ENCODE data around the gene DDX42.
"Not testable (repeated sequence)": the region's sequence is repeated elsewhere in the genome, so short reads cannot be mapped to it uniquely, and the experiment has no call there.

The DDX42 gene

DNA sequence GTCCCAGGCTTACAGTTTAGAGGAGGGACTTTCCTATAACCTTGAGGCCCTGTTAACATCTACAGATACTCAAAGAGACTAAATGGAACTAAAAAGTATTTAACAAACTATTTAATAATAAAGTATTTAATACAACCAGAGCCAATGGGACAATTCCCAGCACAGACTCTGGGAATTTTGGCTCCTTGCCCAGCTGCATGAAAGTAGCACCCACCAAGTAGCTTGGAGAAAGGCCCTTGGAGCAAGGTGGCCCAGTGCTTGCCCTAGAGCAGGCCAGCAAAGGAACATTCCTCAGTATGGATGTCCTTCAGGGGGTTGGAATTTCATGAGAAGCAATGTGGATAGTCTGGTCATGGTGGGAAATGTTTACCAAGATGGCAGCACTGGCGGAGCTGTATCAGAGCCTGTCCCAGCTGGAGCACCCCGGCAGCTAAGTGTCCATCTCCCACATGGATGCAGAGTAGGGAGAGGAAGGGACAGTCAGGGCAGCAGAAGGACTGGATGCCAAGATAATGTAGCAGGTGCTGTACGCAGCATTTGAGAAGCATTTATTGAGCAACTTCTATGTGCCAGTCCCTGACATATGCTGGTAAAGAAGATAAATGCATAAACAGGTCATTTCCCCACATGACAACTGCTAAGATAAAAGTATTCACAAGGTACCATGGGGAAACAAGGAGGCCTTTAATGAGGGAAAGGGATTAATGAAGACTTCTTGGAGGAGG lies 73.7 kb downstream of the DDX42 start:
- DNase-seq (ENCODE audit: low read depth) = no peak
- TF ChIP-seq, protein P1, sequence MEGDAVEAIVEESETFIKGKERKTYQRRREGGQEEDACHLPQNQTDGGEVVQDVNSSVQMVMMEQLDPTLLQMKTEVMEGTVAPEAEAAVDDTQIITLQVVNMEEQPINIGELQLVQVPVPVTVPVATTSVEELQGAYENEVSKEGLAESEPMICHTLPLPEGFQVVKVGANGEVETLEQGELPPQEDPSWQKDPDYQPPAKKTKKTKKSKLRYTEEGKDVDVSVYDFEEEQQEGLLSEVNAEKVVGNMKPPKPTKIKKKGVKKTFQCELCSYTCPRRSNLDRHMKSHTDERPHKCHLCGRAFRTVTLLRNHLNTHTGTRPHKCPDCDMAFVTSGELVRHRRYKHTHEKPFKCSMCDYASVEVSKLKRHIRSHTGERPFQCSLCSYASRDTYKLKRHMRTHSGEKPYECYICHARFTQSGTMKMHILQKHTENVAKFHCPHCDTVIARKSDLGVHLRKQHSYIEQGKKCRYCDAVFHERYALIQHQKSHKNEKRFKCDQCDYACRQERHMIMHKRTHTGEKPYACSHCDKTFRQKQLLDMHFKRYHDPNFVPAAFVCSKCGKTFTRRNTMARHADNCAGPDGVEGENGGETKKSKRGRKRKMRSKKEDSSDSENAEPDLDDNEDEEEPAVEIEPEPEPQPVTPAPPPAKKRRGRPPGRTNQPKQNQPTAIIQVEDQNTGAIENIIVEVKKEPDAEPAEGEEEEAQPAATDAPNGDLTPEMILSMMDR (IDR thresholded peaks at IDR 0.05; ENCODE audit: control insufficient read depth, extremely low read depth, insufficient read depth) = no peak
- H3K4me3 ChIP-seq (ENCODE audit: low read depth, low read length) = no peak overlapping the region

DNA sequence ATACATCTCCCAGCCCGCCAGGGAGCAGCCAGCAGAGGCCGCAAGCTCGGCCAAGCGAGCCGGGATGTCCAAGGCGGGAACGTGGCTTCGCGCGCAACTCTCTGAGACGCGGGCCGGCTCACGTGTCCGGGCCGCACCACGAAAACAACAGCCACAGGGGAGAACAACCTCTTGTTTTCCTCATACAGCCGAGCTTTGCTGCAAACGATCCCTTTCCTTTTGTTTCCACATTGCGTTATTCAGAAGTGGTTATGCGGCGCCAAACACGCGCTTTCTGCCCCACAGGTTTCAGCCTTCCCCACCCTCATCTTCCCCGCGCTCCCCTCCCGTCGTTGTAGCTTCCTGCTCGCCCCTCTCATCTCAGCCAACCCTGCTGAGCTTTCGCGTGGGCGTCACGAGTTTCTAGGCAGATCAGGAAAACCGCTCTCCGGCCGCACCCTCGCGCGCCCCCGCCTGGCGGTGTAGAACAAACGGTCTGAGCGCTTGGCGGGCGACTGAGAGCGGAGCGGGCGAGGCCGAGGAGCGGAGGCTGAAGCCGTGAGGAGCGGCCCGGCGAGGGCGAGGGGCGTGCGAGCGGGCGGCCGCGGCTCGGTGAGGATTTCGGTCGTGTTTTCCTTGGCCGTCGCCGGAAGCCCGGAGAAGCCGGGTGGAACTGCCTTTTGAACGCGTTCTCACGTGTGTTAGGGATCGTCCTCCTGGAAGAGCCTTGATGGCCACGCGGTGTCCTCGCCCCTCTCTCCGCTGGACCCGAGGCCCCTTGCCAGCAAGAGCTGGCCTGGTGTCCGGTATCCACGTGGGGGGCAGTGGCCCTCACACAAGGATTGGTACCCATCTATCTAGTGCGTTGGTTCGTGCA lies 75.1 kb downstream of the DDX42 start:
- H3K4me3 ChIP-seq (ENCODE audit: low read depth, low read length) = no peak overlapping the region
- TF ChIP-seq, protein P1 (IDR thresholded peaks at IDR 0.05; ENCODE audit: control insufficient read depth, extremely low read depth, insufficient read depth) = 0 out of 2 replicates have a peak, but pooled peaks have one; percentile 17
- no peak for DNase-seq (ENCODE audit: low read depth)

DNA sequence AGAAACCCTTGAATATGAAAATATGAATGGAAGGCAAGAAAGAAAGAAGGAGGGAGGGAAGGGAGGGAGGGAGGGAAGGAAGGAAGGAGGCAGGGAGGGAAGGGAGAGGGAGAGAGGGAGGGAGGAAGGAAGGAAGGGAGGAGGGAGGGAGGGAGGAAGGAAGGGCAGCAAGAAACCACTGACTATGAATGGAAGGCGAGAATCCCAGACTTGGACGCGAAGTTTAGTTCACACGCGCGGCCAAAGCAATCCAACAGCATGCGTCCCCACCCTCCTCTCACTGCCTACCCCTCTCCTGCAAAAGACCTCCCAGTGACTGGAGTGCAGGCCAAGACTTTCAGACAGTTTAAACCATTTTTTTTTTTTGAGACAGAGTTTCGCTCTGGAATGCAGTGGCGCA lies 76.4 kb downstream of the DDX42 start:
- no peak for DNase-seq (ENCODE audit: low read depth)
- H3K4me3 ChIP-seq (ENCODE audit: low read depth, low read length) = no peak overlapping the region
- TF ChIP-seq, protein P1 (IDR thresholded peaks at IDR 0.05; ENCODE audit: control insufficient read depth, extremely low read depth, insufficient read depth) = no peak

DNA sequence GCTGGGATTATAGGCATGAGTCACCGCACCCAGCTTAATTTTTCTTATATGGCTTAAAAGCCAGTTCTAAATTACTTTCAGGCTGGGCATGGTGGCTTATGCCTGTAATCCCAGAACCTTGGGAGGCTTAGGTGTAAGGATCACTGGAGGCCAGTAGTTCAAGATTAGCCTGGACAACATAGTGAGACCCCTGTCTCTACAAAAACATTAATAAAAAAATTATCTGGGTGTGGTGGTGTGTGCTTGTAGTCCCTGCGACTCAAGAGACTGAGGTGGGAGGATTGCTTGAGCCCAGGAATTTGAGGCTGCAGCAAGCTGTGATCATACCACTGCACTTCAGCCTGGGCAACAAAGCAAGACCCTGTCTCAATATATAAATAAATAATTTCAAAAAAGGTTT lies 79.3 kb downstream of the DDX42 start:
- TF ChIP-seq, protein P1 (IDR thresholded peaks at IDR 0.05; ENCODE audit: control insufficient read depth, extremely low read depth, insufficient read depth) = no peak
- DNase-seq (ENCODE audit: low read depth) = no peak
- H3K4me3 ChIP-seq (ENCODE audit: low read depth, low read length) = no peak overlapping the region

DNA sequence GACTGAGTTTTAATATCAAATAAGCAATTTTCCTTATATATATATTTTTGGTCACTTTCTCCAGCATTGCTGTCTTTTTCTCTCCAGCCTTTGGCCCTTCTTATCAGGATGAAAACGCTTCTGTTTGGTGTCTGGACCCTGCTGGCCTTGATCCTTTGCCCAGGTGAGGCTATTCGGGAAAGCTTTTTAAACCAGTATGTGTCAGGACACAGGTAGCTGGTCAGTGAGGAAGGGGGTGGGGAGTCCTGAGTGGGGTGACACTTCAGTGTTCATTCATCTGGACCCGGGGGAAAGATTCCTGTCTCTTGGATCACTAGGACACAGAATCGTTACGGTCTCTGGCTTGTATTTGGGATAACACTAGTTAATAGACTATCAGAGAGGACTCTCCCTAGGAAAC lies 80.7 kb downstream of the DDX42 start:
- TF ChIP-seq, protein P1 (IDR thresholded peaks at IDR 0.05; ENCODE audit: control insufficient read depth, extremely low read depth, insufficient read depth) = no peak
- no peak for DNase-seq (ENCODE audit: low read depth)
- no peak overlapping the region for H3K4me3 ChIP-seq (ENCODE audit: low read depth, low read length)

DNA sequence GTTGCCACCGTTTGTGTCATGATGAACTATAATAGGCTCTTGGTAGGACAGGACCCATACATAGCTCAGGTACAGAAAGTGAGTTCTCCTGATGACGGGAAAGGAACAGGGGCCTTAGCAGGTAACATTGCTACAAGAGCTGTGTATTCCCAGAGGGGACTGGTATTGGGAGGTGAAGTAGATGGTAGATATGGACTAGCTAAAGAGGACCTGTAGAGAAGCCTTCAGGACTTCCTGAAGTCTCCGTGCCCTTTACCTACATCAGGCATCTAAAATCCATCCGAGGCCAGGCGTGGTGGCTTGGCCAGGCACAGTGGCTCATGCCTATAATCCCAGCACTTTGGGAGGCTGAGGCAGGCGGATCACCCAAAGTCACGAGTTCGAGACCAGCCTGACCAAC lies 81.2 kb downstream of the DDX42 start:
- DNase-seq (ENCODE audit: low read depth) = no peak
- TF ChIP-seq, protein P1 (IDR thresholded peaks at IDR 0.05; ENCODE audit: control insufficient read depth, extremely low read depth, insufficient read depth) = no peak
- no peak overlapping the region for H3K4me3 ChIP-seq (ENCODE audit: low read depth, low read length)

DNA sequence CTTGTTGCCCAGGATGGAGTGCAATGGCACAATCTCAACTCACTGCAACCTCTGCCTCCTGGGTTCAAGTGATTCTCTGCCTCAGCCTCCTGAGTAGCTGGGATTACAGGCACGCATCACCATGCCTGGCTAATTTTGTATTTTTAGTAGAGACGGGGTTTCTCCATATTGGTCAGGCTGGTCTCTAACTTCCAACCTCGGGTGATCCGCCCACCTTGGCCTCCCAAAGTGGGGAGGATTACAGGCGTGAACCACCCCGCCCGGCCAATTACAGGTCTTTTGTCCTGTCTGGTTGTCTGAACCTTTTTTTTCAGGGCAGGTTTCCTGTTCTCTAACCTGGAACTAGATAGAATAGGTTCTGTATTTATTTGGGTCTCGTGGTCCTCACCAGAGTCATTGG lies 82.5 kb downstream of the DDX42 start:
- not testable (repeated sequence) for H3K4me3 ChIP-seq (ENCODE audit: low read depth, low read length); DNase-seq (ENCODE audit: low read depth)
